HL-60 (cell line): ENCODE results near the gene CDH3.

Source experiments
- GABPA ChIP-seq: IDR thresholded peaks from 2 replicates; pipeline ENCODE4 v1.6.1; 2012; ENCODE audit warnings: low read depth
- POLR2AphosphoS5 ChIP-seq: IDR thresholded peaks from 2 replicates; pipeline ENCODE4 v1.6.1; 2012; ENCODE audit warnings: low read depth
- SPI1 ChIP-seq: IDR thresholded peaks from 2 replicates; pipeline ENCODE4 v1.6.1; 2012; ENCODE audit warnings: low read depth, mild to moderate bottlenecking, borderline replicate concordance
- TF ChIP-seq, protein P1 (sequence below): IDR thresholded peaks from one replicate; pipeline ENCODE4 v1.5.1; 2011; ENCODE audit warnings: low read length, control low read depth, inconsistent platforms; ENCODE audit not compliant: insufficient read depth
- TF ChIP-seq, protein P2 (sequence below): IDR thresholded peaks from 2 replicates; pipeline ENCODE4 v1.6.1; 2012; ENCODE audit warnings: low read depth; ENCODE audit not compliant: insufficient replicate concordance

DNA sequence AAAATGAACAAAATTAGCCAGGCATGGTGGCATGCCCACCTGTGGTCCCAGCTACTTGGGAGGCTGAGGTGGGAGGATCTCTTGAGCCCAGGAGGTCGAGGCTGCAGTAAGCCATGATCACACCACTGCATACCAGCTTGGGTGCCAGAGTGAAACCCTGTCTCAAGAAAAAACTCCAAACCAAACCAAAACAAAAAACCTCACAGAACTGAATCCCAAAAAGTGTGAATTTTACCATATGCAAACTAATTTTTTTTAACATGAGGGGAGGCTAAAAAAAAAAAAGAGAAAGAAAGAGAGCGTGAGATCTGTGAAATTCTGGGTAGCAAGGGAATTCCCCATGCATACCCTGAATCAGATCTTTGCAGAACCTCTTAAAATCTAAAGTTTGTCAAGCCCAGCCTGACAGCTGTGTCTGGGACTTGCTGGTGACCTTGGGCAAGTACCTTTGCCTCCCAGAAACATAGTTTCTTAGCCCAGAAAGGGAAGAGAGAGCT, 74.9 kb downstream of the CDH3 start:
- no peak for TF ChIP-seq POLR2AphosphoS5
- TF ChIP-seq, protein P1, sequence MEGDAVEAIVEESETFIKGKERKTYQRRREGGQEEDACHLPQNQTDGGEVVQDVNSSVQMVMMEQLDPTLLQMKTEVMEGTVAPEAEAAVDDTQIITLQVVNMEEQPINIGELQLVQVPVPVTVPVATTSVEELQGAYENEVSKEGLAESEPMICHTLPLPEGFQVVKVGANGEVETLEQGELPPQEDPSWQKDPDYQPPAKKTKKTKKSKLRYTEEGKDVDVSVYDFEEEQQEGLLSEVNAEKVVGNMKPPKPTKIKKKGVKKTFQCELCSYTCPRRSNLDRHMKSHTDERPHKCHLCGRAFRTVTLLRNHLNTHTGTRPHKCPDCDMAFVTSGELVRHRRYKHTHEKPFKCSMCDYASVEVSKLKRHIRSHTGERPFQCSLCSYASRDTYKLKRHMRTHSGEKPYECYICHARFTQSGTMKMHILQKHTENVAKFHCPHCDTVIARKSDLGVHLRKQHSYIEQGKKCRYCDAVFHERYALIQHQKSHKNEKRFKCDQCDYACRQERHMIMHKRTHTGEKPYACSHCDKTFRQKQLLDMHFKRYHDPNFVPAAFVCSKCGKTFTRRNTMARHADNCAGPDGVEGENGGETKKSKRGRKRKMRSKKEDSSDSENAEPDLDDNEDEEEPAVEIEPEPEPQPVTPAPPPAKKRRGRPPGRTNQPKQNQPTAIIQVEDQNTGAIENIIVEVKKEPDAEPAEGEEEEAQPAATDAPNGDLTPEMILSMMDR = no peak
- TF ChIP-seq, protein P2, sequence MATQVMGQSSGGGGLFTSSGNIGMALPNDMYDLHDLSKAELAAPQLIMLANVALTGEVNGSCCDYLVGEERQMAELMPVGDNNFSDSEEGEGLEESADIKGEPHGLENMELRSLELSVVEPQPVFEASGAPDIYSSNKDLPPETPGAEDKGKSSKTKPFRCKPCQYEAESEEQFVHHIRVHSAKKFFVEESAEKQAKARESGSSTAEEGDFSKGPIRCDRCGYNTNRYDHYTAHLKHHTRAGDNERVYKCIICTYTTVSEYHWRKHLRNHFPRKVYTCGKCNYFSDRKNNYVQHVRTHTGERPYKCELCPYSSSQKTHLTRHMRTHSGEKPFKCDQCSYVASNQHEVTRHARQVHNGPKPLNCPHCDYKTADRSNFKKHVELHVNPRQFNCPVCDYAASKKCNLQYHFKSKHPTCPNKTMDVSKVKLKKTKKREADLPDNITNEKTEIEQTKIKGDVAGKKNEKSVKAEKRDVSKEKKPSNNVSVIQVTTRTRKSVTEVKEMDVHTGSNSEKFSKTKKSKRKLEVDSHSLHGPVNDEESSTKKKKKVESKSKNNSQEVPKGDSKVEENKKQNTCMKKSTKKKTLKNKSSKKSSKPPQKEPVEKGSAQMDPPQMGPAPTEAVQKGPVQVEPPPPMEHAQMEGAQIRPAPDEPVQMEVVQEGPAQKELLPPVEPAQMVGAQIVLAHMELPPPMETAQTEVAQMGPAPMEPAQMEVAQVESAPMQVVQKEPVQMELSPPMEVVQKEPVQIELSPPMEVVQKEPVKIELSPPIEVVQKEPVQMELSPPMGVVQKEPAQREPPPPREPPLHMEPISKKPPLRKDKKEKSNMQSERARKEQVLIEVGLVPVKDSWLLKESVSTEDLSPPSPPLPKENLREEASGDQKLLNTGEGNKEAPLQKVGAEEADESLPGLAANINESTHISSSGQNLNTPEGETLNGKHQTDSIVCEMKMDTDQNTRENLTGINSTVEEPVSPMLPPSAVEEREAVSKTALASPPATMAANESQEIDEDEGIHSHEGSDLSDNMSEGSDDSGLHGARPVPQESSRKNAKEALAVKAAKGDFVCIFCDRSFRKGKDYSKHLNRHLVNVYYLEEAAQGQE = no peak
- TF ChIP-seq SPI1 = no peak
- TF ChIP-seq GABPA = no peak
